ENCODE results near the gene SORL1-AS1.
A peak's percentile ranks its signal among the peaks of the same experiment; 100 is the strongest.

The SORL1-AS1 gene

GRCh38 chr11:121443688-121444275 is 9.0 kb downstream of the SORL1-AS1 start:
- H3K4me3 Mint-ChIP-seq = no peak overlapping the region
- H3K27me3 Mint-ChIP-seq = no peaks in the 10 kb centered on the region
- H3K36me3 Mint-ChIP-seq (ENCODE audit: insufficient read depth) = no peaks in the 10 kb centered on the region
- no peak for DNase-seq
- H3K4me1 Mint-ChIP-seq (ENCODE audit: low read depth in 2 of 2) = peaks cover 7 to 20% of the 10 kb centered on the region in 2 donors
- no peak for ATAC-seq (replicated peaks)
- H3K27ac Mint-ChIP-seq = no peak overlapping the region
- H3K9me3 Mint-ChIP-seq = no peaks in the 10 kb centered on the region

- no peak overlapping the region for H3K4me3 Mint-ChIP-seq
- no peak overlapping the region for H3K27ac Mint-ChIP-seq
- no peaks in the 10 kb centered on the region for H3K9me3 Mint-ChIP-seq
- H3K27me3 Mint-ChIP-seq = no peaks in the 10 kb centered on the region
- no peaks in the 10 kb centered on the region for H3K36me3 Mint-ChIP-seq (ENCODE audit: insufficient read depth)
- no peak for ATAC-seq (replicated peaks)
- H3K4me1 Mint-ChIP-seq (ENCODE audit: low read depth in 2 of 2) = peaks cover 0 to 6% of the 10 kb centered on the region in 2 donors
- no peak for DNase-seq
Measured at GRCh38 chr11:121441521-121441920, 11.2 kb downstream of the SORL1-AS1 start.

DNA sequence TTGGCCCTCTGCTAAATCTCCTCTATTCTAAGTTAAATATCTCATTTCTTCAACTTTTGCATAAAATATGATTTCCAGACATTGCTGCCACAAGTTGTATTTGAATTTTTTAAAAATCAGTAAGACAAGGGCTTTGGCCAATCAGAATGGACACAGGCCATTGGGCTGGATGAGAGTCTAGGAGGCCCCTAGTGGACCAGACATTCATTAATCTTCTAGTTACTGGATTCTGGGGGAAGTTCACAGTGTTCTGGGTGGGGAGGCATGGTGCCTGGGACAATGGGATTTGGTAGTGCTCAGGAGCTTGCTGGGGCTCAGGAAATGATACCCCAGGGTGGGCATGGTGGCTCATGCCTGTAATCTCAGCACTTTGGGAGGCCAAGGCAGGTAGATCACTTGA is 13.0 kb downstream of the SORL1-AS1 start:
- no peaks in the 10 kb centered on the region for H3K36me3 Mint-ChIP-seq (ENCODE audit: insufficient read depth)
- H3K9me3 Mint-ChIP-seq = no peaks in the 10 kb centered on the region
- peaks cover 3 to 6% of the 10 kb centered on the region in 2 donors for H3K4me1 Mint-ChIP-seq (ENCODE audit: low read depth in 2 of 2)
- no peak overlapping the region for H3K4me3 Mint-ChIP-seq
- DNase-seq (no peak), ATAC-seq (replicated peaks) (no peak)
- no peaks in the 10 kb centered on the region for H3K27me3 Mint-ChIP-seq
- H3K27ac Mint-ChIP-seq = no peak overlapping the region

GRCh38 chr11:121439337-121439736 is 13.4 kb downstream of the SORL1-AS1 start:
- Mint-ChIP-seq H3K9me3 (no peaks in the 10 kb centered on the region), H3K4me3 (no peak overlapping the region), H3K27ac (no peak overlapping the region), H3K4me1 (ENCODE audit: low read depth in 2 of 2) (peaks cover 3 to 6% of the 10 kb centered on the region in 2 donors), H3K27me3 (no peaks in the 10 kb centered on the region), H3K36me3 (ENCODE audit: insufficient read depth) (no peaks in the 10 kb centered on the region)
- DNase-seq (no peak), ATAC-seq (replicated peaks) (no peak)

DNA sequence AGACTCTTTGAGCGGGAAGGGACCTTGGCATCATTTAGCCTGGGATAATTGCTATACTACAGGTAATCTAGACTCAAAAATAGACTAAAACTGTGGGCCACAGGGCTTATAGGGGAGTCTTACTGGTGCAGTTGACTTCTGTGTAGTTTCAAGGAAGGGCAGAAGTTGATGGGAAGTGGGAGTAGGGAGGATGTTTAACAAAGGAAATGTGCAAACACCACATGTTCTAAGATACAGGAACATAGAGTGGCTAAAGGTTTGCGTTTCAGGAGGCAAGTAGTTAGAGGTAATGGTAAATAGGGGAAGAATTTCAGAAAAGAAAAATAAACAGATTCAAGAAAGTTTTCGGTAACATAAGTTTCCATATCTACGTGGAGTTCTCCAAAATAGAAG is 15.1 kb downstream of the SORL1-AS1 start:
- H3K4me1 Mint-ChIP-seq (ENCODE audit: low read depth in 2 of 2) = peaks cover 3 to 6% of the 10 kb centered on the region in 2 donors
- no peak overlapping the region for H3K27ac Mint-ChIP-seq

GRCh38 chr11:121437018-121437685 is 15.6 kb downstream of the SORL1-AS1 start:
- Mint-ChIP-seq H3K27ac (no peak overlapping the region), H3K4me3 (no peak overlapping the region)
- no peak for DNase-seq

More for the DNA sequence above, 15.1 kb downstream of the SORL1-AS1 start:
- ATAC-seq (replicated peaks) = no peak
- no peaks in the 10 kb centered on the region for H3K9me3 Mint-ChIP-seq
- no peaks in the 10 kb centered on the region for H3K36me3 Mint-ChIP-seq (ENCODE audit: insufficient read depth)
- no peak overlapping the region for H3K4me3 Mint-ChIP-seq
- no peaks in the 10 kb centered on the region for H3K27me3 Mint-ChIP-seq
- DNase-seq = no peak

DNA sequence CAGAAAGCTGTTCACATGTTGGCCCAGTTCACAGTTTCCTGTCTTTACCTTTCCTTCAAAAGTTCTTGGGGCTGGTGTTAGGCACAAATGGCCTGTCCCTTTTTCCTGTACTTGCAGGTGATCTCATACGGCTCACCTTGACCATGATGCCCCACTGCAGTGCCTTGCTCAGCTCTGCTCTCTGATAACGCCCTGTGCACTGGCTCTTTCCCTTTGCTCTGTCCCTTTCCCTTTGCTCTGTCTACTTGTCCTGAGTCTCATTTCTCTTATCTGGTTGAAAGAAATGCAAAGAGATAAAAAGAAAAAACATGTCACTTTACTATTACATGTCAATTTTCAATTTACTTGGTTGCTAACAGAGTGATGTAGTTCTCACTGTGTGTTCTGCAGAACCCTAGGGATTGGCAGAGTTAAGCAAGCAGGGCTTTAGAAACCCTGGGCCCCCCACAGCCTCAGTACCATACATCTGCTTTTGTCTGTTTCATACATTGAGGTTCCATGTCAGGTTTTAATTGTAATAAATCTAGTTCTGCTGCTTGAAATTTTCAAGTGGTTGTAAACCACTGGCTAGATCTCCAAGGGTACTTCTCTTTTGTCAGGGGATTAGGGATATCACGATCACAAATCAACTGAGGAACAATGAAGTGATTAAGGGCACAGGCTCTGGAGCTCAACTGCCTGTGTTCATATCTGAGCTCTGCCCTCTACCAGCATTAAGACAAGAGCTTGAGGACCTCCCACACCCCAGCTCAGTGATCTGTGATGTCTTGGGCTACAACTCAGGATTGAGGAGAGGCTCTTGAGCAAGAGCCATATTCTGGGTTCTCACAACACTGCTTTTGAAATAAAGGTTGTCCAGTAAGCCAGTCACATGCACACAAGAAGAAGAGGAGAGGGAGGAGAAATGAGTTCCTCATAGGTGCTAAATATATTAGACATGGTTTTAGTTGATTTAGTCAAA is 16.9 kb downstream of the SORL1-AS1 start:
- Mint-ChIP-seq H3K9me3 (no peaks in the 10 kb centered on the region), H3K36me3 (ENCODE audit: insufficient read depth) (no peaks in the 10 kb centered on the region), H3K4me3 (no peak overlapping the region), H3K27ac (peak overlapping the region in 1 of 2 donors; percentile 27), H3K4me1 (ENCODE audit: low read depth in 2 of 2) (peaks cover 3 to 6% of the 10 kb centered on the region in 2 donors), H3K27me3 (no peaks in the 10 kb centered on the region)
- DNase-seq (no peak), ATAC-seq (replicated peaks) (no peak)

More at GRCh38 chr11:121437018-121437685, 15.6 kb downstream of the SORL1-AS1 start:
- Mint-ChIP-seq H3K4me1 (ENCODE audit: low read depth in 2 of 2) (peaks cover 3 to 6% of the 10 kb centered on the region in 2 donors), H3K9me3 (no peaks in the 10 kb centered on the region), H3K27me3 (no peaks in the 10 kb centered on the region), H3K36me3 (ENCODE audit: insufficient read depth) (no peaks in the 10 kb centered on the region)
- no peak for ATAC-seq (replicated peaks)

DNA sequence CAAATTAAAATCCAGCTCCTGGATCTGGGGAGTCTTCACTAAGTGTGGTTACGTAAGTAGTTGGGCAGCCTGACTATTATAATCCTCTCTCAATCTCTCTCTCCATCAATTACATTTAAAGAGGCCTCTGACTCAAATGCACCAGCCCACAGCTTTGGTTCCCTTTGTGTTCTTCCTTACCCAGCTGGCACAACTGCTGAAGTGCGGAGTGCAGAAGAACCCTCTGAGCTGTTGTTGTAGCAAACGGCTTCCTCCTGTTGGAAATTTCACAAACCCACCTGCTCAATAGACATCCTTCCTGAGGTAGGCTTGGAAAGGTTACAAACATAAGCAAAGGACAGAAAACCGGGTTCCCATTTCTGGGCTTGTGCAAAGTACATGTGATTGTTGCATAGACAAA is 17.6 kb downstream of the SORL1-AS1 start:
- H3K27me3 Mint-ChIP-seq = no peaks in the 10 kb centered on the region
- H3K4me1 Mint-ChIP-seq (ENCODE audit: low read depth in 2 of 2) = peaks cover 3 to 6% of the 10 kb centered on the region in 2 donors
- H3K9me3 Mint-ChIP-seq = no peaks in the 10 kb centered on the region
- H3K4me3 Mint-ChIP-seq = no peak overlapping the region
- H3K27ac Mint-ChIP-seq = peak overlapping the region; percentile 27 to 32
- DNase-seq = no peak
- H3K36me3 Mint-ChIP-seq (ENCODE audit: insufficient read depth) = no peaks in the 10 kb centered on the region
- no peak for ATAC-seq (replicated peaks)

DNA sequence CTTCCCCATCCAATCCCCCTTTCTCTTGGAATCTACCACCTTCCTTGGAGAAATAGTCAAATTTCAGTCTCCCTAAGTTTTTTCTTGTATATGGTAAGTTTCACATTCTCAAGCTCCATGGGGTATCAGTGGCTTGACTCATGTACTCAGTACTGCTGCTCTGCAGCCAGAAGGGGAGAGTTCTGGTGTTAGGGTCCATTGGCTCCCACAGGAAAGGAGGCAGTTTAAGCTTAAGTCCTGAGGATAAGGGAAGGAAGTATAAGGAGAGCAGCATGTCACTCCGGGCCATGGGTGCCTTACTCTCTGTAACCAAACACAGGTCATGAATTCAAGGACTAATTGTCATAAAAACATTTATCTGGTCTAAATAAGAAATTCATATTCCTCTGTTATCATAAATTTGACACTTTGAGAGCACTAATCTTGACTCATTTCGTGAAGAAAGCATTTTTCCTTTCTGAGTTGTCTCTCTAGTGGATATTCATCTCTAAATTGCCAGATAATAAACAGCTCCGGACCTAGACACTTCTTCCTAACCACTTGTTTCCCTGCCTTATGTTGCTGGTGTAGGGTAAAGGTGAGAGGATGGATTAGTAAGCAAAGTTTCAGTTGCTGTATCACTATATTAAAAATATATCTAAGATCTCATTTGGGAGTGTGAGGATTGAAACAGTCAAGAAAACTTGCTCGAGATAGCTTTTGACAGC is 20.8 kb downstream of the SORL1-AS1 start:
- H3K4me3 Mint-ChIP-seq = no peak overlapping the region
- H3K9me3 Mint-ChIP-seq = no peaks in the 10 kb centered on the region
- H3K36me3 Mint-ChIP-seq (ENCODE audit: insufficient read depth) = no peaks in the 10 kb centered on the region
- DNase-seq = no peak
- no peaks in the 10 kb centered on the region for H3K27me3 Mint-ChIP-seq
- ATAC-seq (replicated peaks) = no peak
- H3K4me1 Mint-ChIP-seq (ENCODE audit: low read depth in 2 of 2) = peaks cover under 1 to 4% of the 10 kb centered on the region in 2 donors
- no peak overlapping the region for H3K27ac Mint-ChIP-seq

DNA sequence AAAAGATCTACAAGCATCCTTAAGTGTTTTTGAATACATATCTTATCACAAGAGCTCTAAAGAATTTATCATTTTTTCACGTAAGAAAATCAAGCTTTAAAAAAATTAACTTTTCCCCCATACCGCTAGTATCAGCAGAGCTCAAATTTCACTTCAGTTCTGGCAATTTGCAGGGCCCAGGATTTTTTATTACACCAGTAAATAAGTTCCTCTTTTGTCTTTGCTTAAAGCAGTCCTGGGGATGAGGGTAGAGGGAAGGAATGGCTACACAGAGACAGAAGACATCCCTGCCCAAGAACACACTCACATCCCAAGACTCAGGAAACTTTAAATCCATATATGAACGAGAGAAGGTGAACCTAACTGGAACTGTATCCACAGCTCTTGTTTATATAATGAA is 23.2 kb downstream of the SORL1-AS1 start:
- Mint-ChIP-seq H3K9me3 (no peaks in the 10 kb centered on the region), H3K4me1 (ENCODE audit: low read depth in 2 of 2) (peaks cover 4 to 5% of the 10 kb centered on the region in 2 donors), H3K27ac (no peak overlapping the region), H3K36me3 (ENCODE audit: insufficient read depth) (no peaks in the 10 kb centered on the region), H3K27me3 (no peaks in the 10 kb centered on the region), H3K4me3 (no peak overlapping the region)
- ATAC-seq (replicated peaks) = no peak
- DNase-seq = no peak

DNA sequence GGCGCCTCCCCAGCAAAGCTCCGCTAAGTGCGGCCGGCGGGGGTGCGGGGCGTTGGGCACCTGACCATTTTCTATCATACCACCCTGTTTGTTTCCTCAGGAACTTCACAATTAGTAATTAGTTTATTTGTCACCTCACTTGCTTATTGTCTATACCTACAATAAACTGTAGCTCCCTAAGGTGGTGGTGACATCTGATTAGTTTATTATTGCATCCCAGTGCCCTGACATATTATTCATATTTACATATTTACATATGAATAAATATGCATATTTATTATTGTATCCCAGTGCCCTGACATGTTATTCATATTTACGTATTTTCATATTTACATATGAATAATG is 25.4 kb downstream of the SORL1-AS1 start:
- H3K4me1 Mint-ChIP-seq (ENCODE audit: low read depth in 2 of 2) = peaks cover 15% of the 10 kb centered on the region in 2 donors
- H3K36me3 Mint-ChIP-seq (ENCODE audit: insufficient read depth) = no peaks in the 10 kb centered on the region
- H3K9me3 Mint-ChIP-seq = no peaks in the 10 kb centered on the region
- no peaks in the 10 kb centered on the region for H3K27me3 Mint-ChIP-seq
- DNase-seq (no peak), ATAC-seq (replicated peaks) (no peak)
- H3K27ac Mint-ChIP-seq = no peak overlapping the region
- peak overlapping the region; percentile 62 to 71 for H3K4me3 Mint-ChIP-seq

GRCh38 chr11:121426476-121427399 is 26.0 kb downstream of the SORL1-AS1 start:
- DNase-seq (peak; percentile 20 to 24 (median 22)), ATAC-seq (replicated peaks) (peak; percentile 89)
- H3K36me3 Mint-ChIP-seq (ENCODE audit: insufficient read depth) = no peaks in the 10 kb centered on the region
- peak overlapping the region in 1 of 2 donors; percentile 22 for H3K27ac Mint-ChIP-seq
- peaks cover 17 to 18% of the 10 kb centered on the region in 2 donors for H3K4me1 Mint-ChIP-seq (ENCODE audit: low read depth in 2 of 2)
- H3K27me3 Mint-ChIP-seq = no peaks in the 10 kb centered on the region
- H3K4me3 Mint-ChIP-seq = peak overlapping the region; percentile 62 to 71
- no peaks in the 10 kb centered on the region for H3K9me3 Mint-ChIP-seq

All from effector memory CD8-positive, alpha-beta T cell (primary cell).